Cerebellar cortex (tissue), 1 donor: ENCODE measurements around the gene PI3.
"Not testable (repeated sequence)": the region's sequence is repeated elsewhere in the genome, so short reads cannot be mapped to it uniquely, and the experiment has no call there.

Source experiments
- DNase-seq: peaks from one replicate; pipeline ENCODE4 v3.0.0-alpha.2; 2015; ENCODE audit warnings: low spot score

Gene PI3, protein sequence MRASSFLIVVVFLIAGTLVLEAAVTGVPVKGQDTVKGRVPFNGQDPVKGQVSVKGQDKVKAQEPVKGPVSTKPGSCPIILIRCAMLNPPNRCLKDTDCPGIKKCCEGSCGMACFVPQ

DNA sequence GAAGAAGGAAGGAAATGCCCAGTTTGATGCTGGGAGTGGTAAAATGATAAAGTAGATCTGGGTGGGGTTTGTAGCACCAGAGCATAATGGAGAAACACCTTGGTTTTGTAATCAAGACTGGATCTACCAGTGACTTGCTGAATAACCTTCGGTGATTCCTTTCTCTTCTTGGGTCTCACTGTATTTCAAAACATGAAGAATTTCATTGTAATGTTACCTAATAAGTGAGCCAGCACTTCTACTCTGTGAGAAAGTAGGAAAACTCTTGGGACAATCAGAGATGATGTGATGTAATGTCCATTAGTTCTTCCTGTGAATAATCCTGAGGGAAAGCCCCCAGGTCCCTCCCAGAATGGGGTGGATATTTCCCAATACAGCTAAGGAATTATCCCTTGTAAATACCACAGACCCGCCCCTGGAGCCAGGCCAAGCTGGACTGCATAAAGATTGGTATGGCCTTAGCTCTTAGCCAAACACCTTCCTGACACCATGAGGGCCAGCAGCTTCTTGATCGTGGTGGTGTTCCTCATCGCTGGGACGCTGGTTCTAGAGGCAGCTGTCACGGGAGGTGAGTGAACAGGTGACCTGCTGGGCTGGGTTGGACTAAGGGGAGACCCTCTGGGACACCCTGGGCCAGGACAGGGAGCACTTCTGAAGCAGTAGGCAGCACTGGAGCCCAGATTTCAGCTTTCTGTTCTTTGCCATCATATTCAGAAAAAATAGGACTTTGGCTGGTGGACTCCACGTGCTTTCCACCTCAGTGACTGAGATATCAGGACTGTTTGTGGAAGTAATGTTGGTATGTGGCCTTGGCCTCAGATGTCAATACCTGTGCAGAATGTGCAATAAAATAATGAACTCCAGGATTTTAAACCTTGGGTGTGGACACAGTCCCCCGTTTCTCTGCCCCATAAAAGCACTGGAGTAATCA lies at the start of gene PI3:
TSS of gene PI3 (plus strand) at position 469 of the 931 bp plus-strand sequence. CDS start at position 490, 21 bp downstream.
- DNase-seq = no peak

DNA sequence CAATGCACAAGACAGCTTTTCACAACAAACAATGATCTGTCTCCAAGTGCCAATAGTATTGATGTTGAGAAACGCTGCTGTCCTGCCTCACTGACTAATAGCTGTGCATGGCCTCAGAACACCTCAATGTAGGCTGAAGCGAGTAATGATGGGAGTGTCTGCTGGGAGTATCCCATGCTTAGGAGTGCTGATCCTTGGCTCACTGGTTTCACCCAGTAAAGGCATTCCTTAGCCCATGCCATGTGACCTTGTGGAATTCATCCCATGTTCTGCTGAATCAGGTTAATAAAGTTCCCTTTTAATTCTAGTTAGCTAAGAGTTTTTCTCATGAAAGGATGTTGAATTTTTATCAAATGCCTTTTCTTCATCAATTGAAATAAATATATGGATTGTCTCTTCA lies 46.6 kb upstream of the PI3 start:
- no peak for DNase-seq

DNA sequence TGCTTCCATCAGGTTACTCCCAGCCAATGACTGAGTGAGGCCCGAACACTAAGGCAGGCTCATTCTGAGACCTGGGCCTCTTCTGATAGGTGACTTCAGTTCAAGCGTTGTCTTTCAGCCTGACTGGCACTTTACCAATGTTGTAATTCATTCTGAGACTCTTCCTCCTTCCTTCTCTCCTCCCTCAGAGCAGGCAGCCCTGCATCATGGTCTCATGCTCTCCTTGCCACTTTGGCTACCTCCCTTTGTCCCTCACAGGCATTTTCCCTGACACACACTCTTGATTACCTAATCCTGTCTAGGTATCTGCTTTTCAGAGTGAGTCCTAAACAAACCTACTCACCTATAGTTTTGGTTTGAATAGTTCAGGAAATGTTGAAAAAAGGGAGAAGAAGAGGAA lies 37.8 kb upstream of the PI3 start:
- no peak for DNase-seq

DNA sequence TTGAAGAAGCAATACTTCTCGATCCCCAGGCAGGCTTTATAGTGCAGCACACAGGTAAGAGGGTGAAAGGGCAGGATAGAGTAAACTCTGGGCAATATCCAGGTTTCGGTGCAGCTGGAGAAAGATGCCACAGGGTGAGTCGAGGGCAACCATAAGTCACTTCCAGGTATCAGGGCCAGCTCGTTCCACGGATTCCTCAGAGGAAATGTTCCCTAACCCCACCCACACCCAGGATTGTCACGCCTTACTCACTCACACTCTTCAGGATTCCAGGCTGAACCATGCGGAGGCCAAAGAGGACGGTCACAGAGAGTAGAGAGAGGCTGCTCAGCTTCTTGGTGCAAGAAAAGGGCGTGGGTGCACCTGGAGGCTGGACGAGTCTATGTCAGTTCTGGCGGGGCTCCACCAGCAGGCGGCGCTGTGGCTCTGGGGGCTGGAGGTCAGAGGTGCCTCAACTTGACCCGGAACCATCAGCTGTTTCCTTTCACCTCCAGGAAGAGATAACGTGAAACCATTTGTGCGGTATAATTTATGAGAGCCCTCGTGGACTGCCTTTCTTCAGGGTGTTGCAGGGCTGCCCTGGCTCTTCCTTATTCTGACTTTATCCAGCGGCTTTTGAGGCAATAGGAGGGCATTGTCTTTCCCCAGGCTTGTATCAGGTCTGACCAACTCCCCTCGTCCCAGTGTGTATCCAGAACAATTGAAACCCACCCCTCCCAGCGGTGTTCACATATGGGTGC lies 36.0 kb upstream of the PI3 start:
- peak; percentile 3 for DNase-seq

DNA sequence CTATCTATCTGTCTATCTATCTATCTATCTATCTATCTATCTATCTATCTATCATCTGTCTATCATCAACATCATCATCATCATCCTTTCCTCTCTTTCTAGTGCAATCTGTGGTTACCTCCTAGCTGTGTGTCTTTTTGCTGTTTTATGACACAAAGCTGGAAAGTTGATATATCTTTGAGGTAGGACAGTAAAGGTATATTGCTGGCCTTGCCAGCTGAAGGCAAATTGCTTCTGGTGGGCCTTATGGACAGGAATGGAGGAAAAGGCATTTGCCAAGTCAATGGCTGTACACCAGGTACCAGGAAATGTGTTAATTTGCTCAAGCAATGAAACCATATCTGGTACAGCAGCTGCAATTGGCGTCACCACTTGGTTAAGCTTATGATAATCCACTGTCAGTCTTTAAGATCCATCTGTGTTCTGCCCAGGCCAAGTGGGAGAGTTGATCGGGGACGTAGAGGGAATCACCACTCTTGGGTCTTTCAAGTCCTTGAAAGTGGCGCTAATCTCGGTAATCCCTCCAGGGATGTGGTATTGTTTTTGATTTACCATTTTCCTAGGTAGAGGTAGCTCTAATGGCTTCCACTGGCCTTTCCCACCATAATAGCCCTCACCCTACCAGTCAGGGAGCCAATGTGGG lies 34.8 kb upstream of the PI3 start:
- not testable (repeated sequence) for DNase-seq

DNA sequence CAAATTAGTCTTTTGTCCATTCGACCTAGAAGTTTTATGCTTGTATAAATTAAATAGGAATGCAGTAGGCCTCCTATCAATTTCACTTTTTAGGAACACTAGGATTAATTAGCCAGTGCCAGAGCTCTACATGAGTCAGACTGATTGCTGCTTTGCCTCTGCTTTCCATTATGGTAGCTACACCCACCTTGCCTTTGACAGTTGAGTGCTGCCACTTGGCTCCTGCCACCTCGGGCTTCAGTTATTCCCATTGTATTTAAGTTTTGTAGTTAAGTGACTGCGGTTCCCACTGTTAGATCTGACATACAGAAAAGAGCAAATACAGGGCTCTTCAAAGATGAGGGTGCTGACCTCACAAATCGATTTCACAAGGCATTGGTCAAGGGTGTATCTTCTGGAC lies 33.9 kb upstream of the PI3 start:
- DNase-seq = no peak

DNA sequence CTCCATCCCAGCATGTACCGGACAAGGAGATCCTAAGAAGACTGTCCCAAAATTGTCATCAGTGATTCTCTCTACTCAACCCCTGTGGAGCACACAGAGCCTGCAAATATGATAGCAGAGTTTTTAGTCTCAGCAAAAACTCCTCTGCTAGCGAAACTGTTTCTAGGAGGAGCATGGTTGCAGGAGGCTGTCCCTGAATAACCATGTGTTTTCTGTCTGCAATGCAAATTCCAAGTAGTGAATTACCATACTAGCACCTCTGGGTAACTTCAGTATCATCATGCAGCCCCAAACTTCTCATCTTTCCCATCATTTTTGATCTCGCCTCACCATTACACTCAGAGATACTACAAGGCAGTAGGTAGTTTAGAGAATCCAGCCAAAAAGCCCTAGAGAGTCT lies 25.6 kb upstream of the PI3 start:
- DNase-seq = no peak

DNA sequence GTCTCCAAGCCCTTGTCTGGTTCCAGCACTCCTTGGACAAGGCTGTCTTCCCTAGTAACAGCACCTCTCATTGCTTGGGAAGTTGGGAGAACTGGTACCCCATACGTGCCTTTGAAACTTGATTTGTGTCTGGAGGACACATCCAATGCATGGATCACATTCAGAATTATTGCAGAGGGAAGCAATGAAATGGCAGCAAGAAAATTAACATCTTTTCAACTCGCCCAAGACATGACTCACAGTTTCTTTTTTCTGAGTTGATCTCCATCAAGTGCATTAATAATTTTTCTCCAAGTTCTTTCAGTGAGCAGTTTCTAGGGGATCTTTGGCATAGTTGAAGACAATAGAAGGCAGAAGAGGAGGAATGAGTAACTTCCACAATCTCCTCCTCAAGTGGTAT lies 22.3 kb upstream of the PI3 start:
- DNase-seq = no peak

DNA sequence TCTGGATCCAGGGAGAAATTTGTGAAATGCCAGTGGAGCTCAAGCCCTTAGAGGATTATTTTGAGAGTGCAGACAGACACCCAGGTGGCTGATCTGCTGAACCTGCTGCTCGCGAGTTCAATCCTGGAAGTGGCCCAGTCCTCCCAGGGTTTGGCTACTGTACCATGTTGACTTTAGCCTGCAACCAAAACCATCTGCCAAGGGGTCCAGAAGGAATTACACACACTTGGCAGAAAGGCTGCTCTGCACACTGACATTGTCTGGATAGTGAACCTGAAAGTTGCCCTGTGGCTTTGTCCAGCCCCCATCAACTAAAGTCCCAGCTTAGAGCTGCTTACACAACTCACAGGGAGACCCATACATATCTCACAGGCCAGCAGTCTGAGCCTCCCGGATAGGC lies 21.6 kb upstream of the PI3 start:
- DNase-seq = no peak

DNA sequence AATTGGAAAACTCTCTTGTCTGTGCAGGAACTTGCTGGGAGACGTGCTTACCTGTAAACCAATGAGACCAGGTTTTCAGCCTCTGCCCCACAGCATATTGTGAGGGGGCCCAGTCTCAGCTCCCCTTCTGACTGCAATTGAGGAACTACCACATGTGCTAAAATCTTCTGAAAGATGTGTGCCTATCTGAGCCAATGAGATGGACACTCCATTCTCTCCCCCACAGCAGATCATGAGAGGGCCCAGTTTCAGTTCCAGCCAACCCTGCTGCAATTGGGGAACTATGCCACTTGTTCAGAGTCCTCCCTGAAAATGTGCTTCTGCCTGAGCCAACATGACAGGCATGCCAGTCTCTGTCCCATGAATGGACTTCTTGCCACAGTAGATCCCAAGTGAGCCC lies 20.9 kb upstream of the PI3 start:
- no peak for DNase-seq

DNA sequence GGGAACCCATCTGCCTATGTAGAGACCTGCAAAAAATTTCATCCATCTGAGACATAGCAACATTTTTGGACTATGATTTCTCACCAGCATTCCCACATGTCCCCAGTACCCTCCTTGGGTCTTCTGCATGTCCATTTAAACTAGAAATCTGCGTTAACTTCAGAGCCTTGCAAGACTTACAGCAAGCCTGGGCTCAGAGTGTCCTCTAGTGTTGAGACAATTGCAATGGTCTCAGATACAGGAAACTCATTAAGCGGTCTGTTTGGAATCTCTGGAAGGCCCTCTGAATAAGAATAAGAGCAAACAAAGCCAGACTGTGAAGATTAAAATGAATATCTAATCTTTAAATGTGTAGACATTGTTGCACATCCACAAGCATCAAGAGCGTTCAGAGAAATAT lies 20.5 kb upstream of the PI3 start:
- DNase-seq = no peak

DNA sequence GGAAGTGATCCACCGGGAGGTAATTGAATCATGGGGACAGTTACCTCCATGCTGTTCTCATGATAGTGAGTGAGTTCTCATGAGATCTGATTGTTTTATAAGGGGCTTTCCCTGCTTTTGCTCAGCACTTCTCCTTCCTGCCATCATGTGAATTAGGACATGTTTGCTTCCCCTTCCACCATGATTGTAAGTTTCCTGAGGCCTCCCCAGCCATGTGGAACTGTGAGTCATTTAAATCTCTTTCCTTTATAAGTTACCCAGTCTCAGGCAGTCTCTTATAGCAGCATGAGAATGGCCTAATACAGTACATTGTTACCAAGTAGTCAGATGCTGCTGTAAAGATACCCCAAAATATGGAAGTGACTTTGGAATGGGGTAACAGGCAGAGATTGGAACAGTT lies 19.9 kb upstream of the PI3 start:
- not testable (repeated sequence) for DNase-seq

DNA sequence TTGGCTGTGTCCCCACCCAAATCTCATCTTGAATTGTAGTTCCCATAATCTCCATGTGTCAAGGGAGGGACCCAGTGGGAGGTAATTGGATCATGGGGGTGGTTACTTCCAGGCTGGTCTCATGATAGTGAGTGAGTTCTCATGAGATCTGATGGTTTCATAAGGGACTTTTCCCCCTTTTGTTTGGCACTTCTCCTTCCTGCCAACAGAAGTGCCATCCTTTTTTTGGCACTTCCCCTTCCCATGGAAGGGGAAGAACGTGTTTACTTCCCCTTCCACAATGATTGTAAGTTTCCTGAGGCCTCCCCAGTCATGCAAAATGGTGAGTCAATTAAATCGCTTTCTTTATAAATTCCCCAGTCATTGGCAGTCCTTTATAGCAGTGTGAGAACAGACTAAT lies 18.0 kb upstream of the PI3 start:
- DNase-seq = no peak

DNA sequence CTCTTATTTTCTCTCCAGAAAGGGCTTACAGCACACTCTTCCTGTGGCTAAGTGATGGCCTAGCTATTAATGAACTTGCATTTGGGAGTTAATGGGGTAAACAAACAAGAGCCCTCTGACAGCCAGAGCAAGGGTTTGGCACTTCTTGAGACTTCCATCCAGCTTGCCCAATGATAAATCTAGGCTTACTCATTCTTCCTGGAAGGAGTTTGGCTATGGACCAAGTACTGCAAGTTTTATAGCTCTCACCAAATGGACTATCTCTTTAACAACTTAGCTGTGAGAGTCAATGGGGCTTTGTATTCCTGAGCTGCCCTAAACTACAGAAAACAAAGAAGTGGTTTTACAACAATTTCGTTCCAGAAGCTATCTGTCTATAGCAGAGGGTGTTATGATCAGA lies 16.7 kb upstream of the PI3 start:
- no peak for DNase-seq

DNA sequence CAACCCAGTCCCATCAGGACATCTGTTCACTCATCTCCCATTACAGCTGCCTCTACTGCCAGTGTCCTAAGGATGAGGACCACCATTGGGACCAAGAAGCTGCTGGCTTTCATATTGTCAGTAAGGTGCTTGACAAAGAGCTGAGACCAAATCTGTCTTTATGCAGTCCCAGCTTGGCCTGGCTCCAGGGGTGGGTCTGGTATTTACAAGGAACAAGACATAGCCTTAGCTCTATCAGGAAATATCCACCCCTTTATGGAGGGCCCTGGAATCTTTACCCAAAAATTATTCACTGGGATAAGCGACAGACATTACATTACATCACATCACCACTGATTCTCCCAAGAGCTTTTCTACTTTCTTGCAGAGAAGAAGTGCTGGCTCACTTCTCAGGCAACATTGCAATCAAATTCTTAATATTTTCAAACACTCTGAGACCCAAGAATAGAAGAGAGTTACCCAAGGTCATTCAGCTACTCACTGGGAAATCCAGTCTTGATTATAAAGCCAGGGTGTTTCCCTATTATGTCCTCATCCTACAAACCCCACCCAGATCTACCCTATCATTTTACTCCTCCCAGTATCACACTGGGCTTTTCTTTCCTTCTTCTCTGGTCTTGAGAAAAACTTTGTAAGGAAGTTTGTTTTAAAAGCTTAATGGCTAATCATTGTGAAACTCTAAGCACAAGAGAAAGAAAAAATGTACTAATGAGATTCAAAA lies 11.5 kb upstream of the PI3 start:
- DNase-seq = no peak

DNA sequence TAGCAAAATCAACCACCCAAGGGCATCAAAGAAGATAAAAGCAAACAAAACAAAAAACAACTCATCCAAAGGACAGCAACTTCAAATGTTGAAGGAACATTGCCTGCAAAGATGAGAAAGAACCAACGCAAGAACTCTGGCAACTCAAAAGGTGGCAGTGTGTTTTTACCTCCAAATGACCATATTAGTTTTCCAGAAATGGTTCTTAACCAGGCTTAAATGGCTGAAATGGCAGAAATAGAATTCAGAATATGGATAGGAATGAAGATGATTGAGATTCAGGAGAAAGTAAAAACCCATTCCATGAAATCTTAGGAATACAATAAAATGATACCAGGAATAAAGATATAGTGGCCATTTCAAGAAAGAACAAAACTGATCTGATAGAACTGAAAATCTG lies 9.8 kb upstream of the PI3 start:
- no peak for DNase-seq

DNA sequence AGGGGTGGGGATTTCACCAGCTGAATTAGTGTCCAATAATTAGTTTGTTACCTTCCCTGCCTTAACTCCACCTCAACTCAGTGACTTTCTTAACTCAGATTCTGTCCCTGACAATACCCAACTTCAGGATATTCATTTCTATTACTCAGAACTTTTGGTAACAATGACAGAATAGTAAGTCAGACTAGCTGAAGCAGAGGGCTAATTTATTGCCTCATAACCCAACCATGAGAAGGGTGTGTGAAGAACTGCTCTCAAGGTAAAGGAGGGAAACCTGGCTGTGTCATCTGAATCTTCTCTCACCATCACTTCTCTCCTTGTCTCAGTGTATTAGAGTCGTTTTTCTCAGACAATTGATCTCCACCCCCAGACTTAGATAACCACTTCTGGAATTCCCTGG lies 1.2 kb upstream of the PI3 start:
- no peak for DNase-seq

DNA sequence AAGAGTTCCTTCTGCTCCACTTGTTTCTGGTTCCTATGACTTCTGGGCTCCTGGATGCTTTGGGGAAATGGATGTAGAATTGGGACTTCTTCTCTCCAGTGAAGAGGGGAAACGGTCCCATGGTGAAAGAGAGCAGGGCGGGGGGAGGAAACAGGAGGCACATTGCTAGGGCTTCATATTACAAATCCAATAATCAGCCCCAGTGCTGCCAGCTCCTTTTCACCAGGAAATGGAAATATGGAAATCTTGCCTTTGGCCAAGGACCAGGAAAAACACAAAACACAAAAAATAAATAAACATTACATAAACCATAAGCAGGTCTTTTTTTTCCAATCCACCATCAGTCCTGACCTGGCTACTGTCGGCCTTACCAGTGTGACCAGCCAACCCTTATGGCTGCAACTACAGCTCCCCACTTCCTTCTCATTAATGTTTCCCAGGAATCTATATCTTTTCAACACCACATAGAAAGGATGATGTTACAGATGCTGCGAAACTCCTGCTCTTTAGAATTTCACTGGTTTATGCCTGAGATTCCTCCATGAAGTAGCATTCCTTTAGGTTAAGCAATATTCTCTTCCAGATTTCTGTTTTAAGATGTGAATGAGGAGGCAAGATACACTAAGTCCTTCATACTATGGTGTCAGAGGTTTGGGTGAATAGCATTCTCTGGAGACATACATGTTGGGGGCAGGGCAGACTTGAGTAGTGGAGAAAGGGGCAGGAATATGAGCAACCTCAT lies 2.0 kb downstream of the PI3 start:
- no peak for DNase-seq

DNA sequence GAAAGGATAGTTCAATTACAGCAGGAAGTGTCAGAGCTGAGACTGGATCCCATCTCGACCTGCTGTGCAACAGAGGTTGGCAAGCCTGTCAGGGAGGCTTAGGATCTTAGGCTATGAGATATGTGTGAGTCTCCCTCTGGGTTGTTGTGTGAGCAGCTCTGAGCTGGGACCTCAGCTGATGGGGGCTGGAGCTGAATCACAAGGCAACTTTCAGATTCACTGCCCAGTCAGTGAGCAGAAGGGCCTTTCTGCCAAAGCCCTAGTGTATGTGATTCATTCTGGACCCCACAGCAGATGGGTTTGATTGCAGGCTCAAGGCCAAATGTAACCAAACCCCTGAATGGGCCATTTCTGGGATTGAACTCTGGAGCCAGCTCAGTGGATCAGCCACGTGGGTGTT lies 4.5 kb downstream of the PI3 start:
- no peak for DNase-seq

DNA sequence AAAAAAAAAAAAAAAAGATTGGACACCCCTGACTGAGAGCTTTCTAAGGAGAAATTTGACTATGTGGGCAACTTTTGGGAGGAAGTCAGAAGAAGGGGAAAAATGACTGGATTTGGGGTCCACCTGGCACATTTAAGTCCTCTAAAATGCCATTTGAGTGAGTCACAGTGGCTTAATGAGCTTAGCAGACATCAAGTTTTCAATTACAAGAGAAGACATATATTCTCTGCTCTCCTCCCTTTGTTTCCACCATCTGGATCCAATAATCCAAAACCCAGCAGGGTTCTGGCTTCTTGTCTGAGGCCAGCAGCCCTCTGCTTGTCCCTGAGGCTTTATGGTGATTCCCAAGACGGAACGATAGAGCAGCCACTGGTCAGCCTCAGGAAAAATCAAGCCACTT lies 6.9 kb downstream of the PI3 start:
- no peak for DNase-seq

DNA sequence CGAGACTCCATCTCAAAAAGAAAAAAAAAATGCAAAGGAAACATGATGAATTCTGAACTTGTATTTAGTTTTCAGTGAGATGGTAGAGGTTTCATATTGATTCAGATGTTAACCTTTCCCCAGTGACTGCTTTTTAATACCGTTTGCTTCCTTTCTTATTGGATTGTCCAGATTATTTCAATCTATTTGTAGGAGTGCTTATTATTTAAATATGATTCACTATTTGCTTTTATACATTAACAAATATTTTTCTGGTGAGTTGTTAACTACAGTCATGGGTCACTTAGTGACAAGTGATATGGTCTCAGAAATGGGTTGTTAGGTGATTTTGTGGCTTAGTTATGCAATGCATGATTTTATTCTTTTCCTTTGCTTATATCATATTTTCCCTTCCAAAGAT lies 8.4 kb downstream of the PI3 start:
- DNase-seq = no peak
